Gastrocnemius medialis (tissue), 4 donors: ENCODE measurements around the gene GMCL2. TPM values are rescaled to one million over a fixed set of nuclear protein-coding genes. Genes with fewer than 3 reads are reported as not detected.
A peak's percentile ranks its signal among the peaks of the same experiment; 100 is the strongest.

Experiments
- ATAC-seq, 2 donors: fragments of 150-250 bp; one replicate each; pipeline ENCODE4 v1.9.1; 2016
- DNase-seq, 2 donors: peaks; one replicate each; pipeline ENCODE4 v3.0.0-alpha.2; 2019
- H3K27ac ChIP-seq, 4 donors: fragments of 200-600 bp; sonication (generic); 1 replicate in 1 of 4; 2 replicates in 3 of 4; pipeline ENCODE4 v1.5.1; 2016 to 2018; ENCODE audit warnings: mild to moderate bottlenecking in 2 of 4, moderate library complexity in 1 of 4
- H3K27me3 ChIP-seq, 3 donors: fragments of 200-600 bp; sonication (generic) in 2 of 3; 1 replicate in 1 of 3; 2 replicates in 2 of 3; pipeline versions ENCODE4 v1.5.1 to v1.6.0; 2016 to 2019; ENCODE audit warnings: mild to moderate bottlenecking in 1 of 3, moderate library complexity in 1 of 3
- H3K36me3 ChIP-seq, 2 donors: fragments of 200-600 bp; sonication (generic) in 1 of 2; one replicate each; pipeline ENCODE4 v1.5.1; 2017 to 2018
- H3K4me1 ChIP-seq, 2 donors: fragments of 200-600 bp; sonication (generic) in 1 of 2; one replicate each; pipeline ENCODE4 v1.5.1; 2016 to 2017; ENCODE audit warnings: mild to moderate bottlenecking in 2 of 2
- H3K4me3 ChIP-seq, 4 donors: fragments of 200-600 bp; sonication (generic) in 3 of 4; 1 replicate in 1 of 4; 2 replicates in 3 of 4; pipeline ENCODE4 v1.5.1; 2016 to 2019; ENCODE audit warnings: mild to moderate bottlenecking in 2 of 4
- H3K9me3 ChIP-seq, 3 donors: fragments of 200-600 bp; sonication (generic) in 2 of 3; 1 replicate in 1 of 3; 2 replicates in 2 of 3; pipeline ENCODE4 v1.5.1; 2016 to 2019
- CTCF ChIP-seq, 5 experiments: fragments of 450-650 bp in 3 of 5; fragments of 200-600 bp in 2 of 5; sonication (generic) in 2 of 5; IDR thresholded peaks in 4 of 5; conservative IDR thresholded peaks in 1 of 5; 1 replicate in 4 of 5; 2 replicates in 1 of 5; pipeline ENCODE4 v1.5.1; 2016 to 2019; ENCODE audit warnings: antibody characterized with exemption in 5 of 5, mild to moderate bottlenecking in 3 of 5, moderate library complexity in 3 of 5
- POLR2A ChIP-seq, 2 donors: fragments of 450-650 bp; IDR thresholded peaks; one replicate each; pipeline ENCODE4 v1.6.1; 2017; ENCODE audit warnings: antibody characterized with exemption in 2 of 2, mild to moderate bottlenecking in 2 of 2, moderate library complexity in 2 of 2
- in situ Hi-C, 4 donors: fragments of 200-750 bp; cut with MboI; loops; one replicate each; pipeline versions ENCODE4 v1.15.0 to v1.8.0; 2017; ENCODE audit warnings: low sequenced_read_pairs in 4 of 4
- intact Hi-C: fragments of 100-400 bp; cut with DNase I; formaldehyde crosslinking; loops from one replicate; pipeline ENCODE4 v1.15.1; 2023; ENCODE audit warnings: low total_unique reads
- total RNA-seq, 4 donors: library from RNA; depleted of rRNA; stranded (reverse); fragments of >200 nt; gene quantifications; one replicate each; pipeline versions ENCODE4 v1.1.0 to v1.2.3, GENCODE V29; 2016

GMCL2 gene
- total RNA-seq, 4 donors from 2014 or later, result not detected

- Histone ChIP-seq H3K27me3 (no peaks in the 10 kb centered on the region), H3K4me1 (peaks cover 13 to 17% of the 10 kb centered on the region in 2 donors), H3K4me3 (no peak overlapping the region), H3K36me3 (peaks cover 0 to 52% of the 10 kb centered on the region in 2 donors), H3K9me3 (no peaks in the 10 kb centered on the region), H3K27ac (peak overlapping the region; percentile 68 to 82 (median 76))
- no peak for ATAC-seq
- intact Hi-C loops (no loop called here), in situ Hi-C loops (no loop called here)
- no peak for DNase-seq
- TF ChIP-seq POLR2A (IDR thresholded peaks at IDR 0.05), result no peak
- no peak for TF ChIP-seq CTCF (IDR thresholded peaks at IDR 0.05 in 4 of 5, conservative IDR thresholded peaks at IDR 0.05 in 1 of 5)
These were observed 34.1 kb upstream of the GMCL2 start for GRCh38 chr5:178221282-178221681.

GRCh38 chr5:178218827-178219226, 31.7 kb upstream of the GMCL2 start:
- TF ChIP-seq POLR2A (IDR thresholded peaks at IDR 0.05) (no peak), CTCF (IDR thresholded peaks at IDR 0.05 in 4 of 5, conservative IDR thresholded peaks at IDR 0.05 in 1 of 5) (no peak)
- H3K27ac ChIP-seq, result peak overlapping the region; percentile 0 to 67 (median 10)
- intact Hi-C loops (no loop called here), in situ Hi-C loops (no loop called here)
- peaks cover 0 to 68% of the 10 kb centered on the region in 2 donors for H3K36me3 ChIP-seq
- no peaks in the 10 kb centered on the region for H3K9me3 ChIP-seq
- no peak overlapping the region for H3K4me3 ChIP-seq
- H3K4me1 ChIP-seq, result peaks cover 17% of the 10 kb centered on the region in 2 donors
- DNase-seq (no peak), ATAC-seq (no peak)
- H3K27me3 ChIP-seq, result no peaks in the 10 kb centered on the region

GRCh38 chr5:178218237-178218776, 31.1 kb upstream of the GMCL2 start:
- DNase-seq, result no peak
- H3K4me3 ChIP-seq, result no peak overlapping the region
- H3K27ac ChIP-seq, result peak overlapping the region; percentile 0 to 67 (median 10)
- H3K4me1 ChIP-seq, result peaks cover 17 to 23% of the 10 kb centered on the region in 2 donors
- TF ChIP-seq CTCF (IDR thresholded peaks at IDR 0.05 in 4 of 5, conservative IDR thresholded peaks at IDR 0.05 in 1 of 5) (no peak), POLR2A (IDR thresholded peaks at IDR 0.05) (no peak)
- no peaks in the 10 kb centered on the region for H3K27me3 ChIP-seq
- in situ Hi-C loops (no loop called here), intact Hi-C loops (no loop called here)
- no peaks in the 10 kb centered on the region for H3K9me3 ChIP-seq
- ATAC-seq, result no peak
- H3K36me3 ChIP-seq, result peaks cover 0 to 73% of the 10 kb centered on the region in 2 donors

DNA sequence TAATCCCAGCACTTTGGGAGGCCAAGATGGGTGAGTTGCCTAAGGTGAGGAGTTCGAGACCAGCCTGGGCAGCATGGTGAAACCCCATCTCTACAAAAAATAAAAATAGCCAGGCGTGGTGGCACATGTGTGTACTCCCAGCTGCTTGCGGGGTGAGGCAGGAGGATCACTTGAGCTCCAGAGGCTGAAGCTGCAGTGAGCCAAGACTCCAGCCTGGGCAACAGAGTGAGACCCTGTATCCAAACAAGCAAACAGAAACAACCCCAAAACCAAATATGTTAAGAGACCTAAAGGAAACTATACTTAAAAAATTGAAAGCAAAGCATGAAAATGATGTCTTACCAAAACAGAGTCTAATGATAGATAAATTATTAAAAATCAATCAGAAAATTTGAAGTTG, 29.6 kb upstream of the GMCL2 start:
- Histone ChIP-seq H3K36me3 (peaks cover 2 to 78% of the 10 kb centered on the region in 2 donors), H3K27me3 (no peaks in the 10 kb centered on the region), H3K9me3 (no peaks in the 10 kb centered on the region), H3K4me3 (no peak overlapping the region), H3K27ac (no peak overlapping the region), H3K4me1 (peaks cover 15 to 21% of the 10 kb centered on the region in 2 donors)
- in situ Hi-C loops, result no loop called here
- intact Hi-C loops, result no loop called here
- ATAC-seq, result no peak
- TF ChIP-seq POLR2A (IDR thresholded peaks at IDR 0.05), result no peak
- TF ChIP-seq CTCF (IDR thresholded peaks at IDR 0.05 in 4 of 5, conservative IDR thresholded peaks at IDR 0.05 in 1 of 5), result no peak
- no peak for DNase-seq

GRCh38 chr5:178216088-178216534, 28.9 kb upstream of the GMCL2 start:
- Histone ChIP-seq H3K27ac (no peak overlapping the region), H3K4me1 (peaks cover 11 to 17% of the 10 kb centered on the region in 2 donors), H3K9me3 (no peaks in the 10 kb centered on the region), H3K36me3 (peaks cover 5 to 78% of the 10 kb centered on the region in 2 donors), H3K27me3 (no peaks in the 10 kb centered on the region), H3K4me3 (no peak overlapping the region)
- DNase-seq, result no peak
- TF ChIP-seq CTCF (IDR thresholded peaks at IDR 0.05 in 4 of 5, conservative IDR thresholded peaks at IDR 0.05 in 1 of 5), result no peak
- intact Hi-C loops (no loop called here), in situ Hi-C loops (no loop called here)
- ATAC-seq, result no peak
